UCSD-AML1 (cell line): ENCODE results near the gene QSER1.

Source experiments
- DNase-seq: peaks from one replicate; lab custom pipeline; 2025; ENCODE audit not compliant: unreplicated experiment; lab: John Stamatoyannopoulos, UW

The QSER1 gene

GRCh38 chr11:32890843-32891656 lies 1.6 kb upstream of the QSER1 start:
- DNase-seq: no peak

DNA sequence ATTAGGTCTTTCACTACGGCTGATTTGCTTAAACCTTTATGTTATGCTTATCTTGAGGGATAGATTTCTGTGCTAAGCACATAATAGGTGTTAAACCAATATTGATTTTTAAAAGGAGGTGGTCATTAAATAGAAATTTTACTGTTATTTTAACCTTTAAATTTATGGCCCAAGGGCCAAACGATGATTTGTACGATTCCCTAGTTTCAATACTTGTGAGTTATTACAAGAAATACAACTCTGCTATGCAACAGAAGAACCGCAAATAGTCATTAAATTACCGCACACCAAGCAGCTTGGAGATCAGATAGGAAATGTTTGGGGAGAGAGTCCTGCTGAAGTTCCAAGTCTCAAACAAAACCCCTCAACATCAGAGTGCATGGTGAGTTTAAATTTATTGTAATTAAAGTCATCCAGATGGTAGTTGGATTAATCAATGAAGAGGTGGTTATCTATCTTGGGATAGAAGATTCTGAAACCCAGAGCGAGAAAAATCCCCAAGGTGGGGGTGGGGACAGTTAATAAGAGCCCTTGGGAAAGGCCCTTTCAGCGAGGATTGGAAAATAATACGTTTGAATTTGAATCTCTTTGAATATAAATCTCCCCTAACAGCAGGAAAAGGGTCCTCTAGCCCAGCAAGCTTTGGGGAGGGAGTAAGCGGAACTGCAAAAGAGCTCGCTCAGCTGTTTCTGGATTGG lies 805 bp upstream of the QSER1 start:
- no peak for DNase-seq

- no peak for DNase-seq
Measured at GRCh38 chr11:32893093-32893342, 407 bp downstream of the QSER1 start.

DNA sequence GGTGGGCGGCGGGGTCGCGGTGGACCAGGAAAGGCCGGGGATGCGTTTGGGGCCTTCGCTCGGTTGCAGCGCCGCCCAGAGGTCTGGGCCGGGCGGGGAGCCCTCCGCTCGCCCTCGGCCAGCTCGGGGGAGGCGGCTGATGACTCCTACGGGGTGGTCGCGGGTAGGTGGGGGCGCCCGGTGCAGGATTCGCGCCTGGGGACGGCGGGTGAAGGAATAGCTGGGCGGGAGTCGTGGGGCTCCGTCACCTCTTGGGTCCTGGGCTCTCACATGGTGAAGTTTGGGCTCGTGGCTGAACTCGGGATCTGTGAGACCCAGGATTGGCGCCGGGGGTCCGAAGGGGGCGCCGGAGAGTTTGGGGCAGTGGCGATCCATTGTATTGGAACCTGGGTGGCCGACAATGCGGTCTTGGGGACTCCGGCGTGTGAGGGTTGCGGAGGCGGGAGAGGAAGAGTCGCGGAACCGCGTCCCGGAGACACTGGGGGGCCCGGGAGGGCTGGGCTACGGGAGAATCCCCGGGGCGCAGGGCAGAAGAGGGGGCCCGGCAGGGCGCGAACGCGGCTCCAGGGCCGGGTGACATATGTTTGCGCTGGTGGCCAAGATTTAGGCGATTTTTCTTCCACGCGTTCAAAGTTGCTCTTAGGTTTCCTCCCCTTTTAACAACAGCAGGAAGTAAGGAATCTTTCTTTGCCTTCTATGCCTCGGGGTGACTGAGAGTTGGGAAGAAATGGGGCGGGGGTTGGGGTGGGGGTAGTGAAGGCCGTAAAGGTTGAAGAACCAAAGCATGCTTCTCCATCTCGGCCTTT lies 935 bp downstream of the QSER1 start:
- peak; percentile 79 for DNase-seq

DNA sequence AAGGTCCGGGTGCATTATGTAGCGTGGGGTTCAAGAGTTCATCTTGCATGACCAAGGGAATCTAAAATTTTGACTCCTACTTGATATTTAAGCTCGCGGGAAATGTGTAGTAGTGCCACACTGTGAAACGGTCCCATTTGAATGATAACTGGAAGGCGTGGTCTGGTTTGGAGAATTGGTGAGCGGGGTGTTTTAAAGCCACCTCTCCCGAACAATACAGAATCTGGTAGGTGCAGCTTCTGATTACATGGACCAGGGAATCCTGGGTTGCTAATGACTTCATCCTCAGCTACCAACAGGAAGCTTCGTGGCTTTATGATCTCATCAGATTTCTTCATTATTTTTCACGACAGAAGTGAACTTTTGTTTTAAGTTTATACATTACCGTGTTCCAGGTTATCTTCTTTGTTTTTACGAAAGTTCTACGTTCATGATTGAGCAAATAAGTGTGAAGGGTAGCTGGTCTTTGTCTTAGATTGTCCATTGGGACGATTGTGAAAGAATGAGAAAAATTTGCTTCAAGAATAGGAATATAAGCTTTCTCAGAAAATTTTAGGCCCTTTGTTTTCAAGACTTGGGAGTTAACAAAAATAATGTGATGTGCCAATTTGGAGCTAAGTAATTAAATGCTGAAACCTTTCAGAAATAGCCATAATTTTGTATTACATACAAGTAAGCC lies 1.7 kb downstream of the QSER1 start:
- peak; percentile 36 for DNase-seq

DNA sequence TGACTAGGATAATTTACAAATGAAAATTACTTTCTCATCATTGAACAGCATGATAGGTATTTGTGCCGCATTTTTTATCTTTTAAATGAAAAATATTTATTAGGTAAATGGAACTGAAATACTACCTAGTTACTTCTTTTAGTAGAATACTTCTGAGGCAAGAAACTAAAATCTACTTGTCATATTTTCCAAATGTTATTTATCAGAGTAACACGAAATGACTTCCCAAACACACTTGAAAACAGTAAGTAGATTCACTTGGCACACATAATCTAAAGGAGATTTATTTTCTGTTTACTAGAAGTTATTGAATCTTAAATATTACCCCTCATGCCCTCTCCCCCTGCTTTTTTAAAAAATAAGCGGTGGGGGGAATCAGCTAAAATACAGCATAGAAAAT lies 2.3 kb downstream of the QSER1 start:
- no peak for DNase-seq

DNA sequence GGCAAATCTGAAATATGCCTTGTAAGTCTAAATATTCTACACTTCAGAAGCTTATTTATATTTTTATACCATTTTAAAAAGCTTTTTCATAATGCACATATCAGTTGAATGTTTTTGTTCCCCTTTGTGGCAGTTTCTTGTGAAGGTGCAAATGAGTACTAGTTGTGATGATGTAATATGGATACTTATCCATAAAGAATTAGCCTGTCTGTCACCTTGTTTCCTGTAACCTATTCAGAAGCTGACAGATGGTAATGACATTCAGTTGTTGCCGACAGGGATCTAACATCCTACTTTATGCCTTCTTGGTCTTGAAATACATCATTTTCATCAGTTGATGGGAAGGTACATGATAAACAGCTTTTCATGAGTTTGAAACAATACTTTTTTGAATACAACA lies 2.9 kb downstream of the QSER1 start:
- DNase-seq: no peak

DNA sequence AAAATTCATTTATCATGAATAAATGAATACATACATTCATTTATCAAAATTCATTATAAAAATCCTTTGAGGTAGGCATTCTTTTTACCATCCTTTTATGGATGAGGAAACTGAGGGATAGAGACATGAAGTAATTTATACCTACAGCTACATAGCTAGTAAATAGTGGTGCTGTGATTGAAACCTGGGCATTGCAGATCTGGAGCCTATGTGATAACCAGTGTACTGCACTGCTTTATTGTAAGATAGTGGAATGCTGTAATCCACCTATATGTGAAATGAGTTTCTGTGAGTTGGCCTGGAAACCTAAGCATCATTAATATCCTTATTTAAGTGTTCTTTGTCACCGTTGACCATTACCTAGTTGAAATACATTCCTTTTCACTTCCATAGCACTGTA lies 4.5 kb downstream of the QSER1 start:
- no peak for DNase-seq

DNA sequence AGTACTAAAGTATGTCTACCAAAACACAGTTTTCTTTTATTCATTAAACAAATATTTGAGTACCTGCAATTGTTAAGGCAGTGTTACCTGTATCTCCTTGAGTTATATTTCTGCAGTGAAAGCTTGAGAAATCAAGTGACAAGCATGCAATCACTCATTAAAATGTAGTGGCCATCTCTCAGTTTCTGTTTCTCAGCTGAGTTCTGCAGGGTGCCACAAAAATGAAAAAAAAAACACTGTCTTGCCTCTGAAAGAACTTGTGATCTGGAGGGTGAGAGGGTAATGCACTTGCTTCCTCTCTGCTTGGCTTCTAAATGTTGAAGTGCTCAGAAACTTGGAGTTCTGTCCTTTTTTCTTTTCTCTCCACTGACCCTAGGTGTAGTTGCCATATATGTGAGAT lies 6.8 kb downstream of the QSER1 start:
- no peak for DNase-seq

DNA sequence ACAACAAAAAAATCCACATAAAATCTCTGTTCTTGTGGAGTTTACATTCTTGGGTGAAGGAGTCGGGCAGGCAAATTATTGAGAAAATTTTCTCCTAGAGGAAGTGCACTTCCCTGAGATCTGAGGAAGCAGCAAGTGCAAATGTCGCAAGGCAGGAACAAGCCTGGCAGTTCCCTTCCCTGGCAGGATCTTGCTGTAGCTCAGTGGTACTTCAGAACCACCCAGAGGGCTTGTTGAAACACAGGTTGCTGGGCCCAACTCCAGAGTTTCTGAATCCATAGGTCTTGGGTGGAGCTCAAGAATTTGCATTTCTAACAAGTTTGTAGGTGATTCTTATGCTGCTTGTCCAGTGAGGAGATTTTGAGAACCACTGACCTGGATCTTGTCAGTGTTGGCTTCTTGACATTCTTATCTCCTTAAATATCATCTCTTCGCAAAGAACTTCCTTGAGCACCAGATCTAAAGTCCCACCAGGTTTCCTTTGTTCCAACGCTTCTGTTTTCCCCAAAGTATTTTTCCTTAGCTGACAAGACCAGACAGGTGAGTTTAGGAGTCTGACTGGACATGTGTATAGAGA lies 9.6 kb downstream of the QSER1 start:
- DNase-seq: peak; percentile 13

GRCh38 chr11:32905028-32905667 lies 12.5 kb downstream of the QSER1 start:
- DNase-seq: no peak

DNA sequence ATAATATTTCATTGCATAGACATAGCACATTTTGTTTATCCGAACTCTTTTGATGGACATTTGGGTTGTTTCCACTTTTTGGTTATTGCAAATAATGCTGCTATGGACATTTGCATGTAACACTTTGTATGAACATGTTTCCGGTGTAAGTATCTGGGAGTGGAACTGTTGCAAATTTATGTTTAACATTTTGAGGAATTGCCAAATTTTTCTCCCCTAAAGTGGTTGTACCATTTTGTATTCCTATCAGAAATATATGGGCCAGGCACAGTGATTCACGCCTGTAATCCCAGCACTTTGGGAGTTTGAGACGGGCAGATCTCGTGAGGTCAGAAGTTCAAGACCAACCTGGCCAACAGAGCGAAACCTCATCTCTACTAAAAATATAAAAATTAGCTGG lies 16.0 kb downstream of the QSER1 start:
- DNase-seq: no peak

GRCh38 chr11:32911413-32911812 lies 18.8 kb downstream of the QSER1 start:
- DNase-seq: no peak

DNA sequence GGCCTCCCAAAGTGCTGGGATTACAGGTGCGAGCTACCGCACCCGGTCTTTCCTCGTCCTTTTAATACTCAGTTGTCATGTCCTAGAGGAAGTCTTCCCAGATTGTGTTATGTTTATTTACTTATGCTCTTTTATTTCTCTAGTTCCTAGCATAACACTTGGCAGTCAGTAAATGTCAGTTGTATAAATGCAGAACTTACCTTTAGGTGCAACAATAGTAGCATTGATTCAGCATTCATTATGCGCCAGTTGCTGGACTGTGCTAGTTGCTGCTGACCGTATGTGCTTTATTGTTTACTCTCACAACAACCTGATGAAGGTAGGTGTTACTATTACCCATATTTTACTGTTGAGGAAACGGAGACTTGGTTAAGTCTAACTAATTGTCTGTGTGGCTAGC lies 20.8 kb downstream of the QSER1 start:
- no peak for DNase-seq

GRCh38 chr11:32916361-32916760 lies 23.8 kb downstream of the QSER1 start:
- no peak for DNase-seq

GRCh38 chr11:32916994-32917393 lies 24.4 kb downstream of the QSER1 start:
- DNase-seq: no peak

DNA sequence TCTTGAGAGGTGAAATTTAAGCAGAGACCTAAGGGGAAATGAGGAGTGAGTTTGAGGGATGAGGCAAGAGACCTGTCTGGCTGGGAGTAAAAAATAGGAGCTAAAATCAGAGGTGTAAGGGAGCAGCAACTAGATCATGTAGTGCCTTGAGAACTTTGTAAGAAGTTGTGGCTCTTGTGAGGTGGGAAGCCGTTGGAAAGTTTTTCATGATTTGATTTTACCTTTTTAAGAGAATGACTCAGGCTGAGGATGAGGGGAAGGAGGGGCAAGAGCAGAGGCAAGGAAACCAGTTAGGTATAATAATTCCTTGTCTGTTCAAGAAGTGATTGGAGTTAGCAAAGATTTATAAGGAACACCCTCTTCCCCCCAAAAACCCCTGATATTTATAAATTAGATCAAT lies 25.8 kb downstream of the QSER1 start:
- DNase-seq: no peak

GRCh38 chr11:32919338-32919737 lies 26.7 kb downstream of the QSER1 start:
- DNase-seq: no peak

DNA sequence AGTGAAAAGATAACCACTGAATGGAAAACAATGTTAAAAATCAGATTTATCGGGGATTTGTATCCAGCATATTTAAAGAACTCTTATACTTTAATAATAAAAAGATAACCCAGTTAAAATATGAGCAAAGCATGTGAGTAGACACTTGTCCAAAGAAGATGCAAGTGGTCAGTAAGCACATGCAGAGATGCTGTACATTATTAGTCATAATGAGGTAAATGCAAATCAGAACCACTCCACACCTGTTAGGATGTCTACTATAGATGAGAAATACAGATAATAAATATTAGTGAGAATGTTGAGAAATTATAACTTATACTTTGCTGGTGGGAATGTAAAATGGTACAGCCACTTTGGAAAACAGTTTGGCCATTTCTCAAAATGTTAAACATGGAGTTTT lies 28.0 kb downstream of the QSER1 start:
- DNase-seq: no peak

DNA sequence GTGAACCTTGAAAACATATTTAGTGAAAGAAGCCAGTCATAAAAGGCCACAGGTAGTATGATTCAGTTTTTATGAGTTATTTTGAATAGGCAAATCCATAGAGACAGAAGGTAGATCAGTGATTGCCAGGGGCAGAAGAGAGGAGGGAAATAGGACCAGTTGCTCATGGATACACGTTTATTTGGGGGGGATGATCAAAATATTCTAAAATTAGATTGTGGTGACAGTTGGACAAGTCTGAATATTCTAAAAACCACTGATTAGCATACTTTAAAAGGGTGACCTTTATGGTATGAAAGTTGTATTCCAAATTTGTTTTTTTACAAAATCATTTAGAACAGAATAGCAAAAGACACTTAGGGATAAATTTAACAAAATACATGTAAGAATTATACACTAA lies 28.6 kb downstream of the QSER1 start:
- DNase-seq: no peak

GRCh38 chr11:32931606-32932005 lies 39.0 kb downstream of the QSER1 start:
- DNase-seq: no peak
